ENCODE measurements around the gene APBA1.

APBA1 gene

DNA sequence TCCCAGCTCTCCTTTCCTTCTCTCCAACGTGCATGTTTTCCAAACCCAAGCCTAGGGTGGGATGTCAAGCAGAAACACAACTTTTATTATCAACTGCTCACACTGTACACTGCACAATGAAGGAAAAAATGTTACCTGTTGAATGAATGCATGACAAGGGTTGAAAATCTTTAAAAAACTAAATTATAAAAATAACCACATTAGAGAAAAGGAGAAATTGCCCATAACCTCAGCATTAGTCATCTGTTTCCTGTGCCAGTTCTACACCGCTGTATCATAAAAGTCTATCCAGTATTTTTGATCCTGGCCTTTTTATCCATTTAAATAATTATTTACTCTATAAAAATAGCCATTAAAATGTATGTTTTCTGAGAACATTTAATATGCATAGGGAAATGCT lies 101.1 kb downstream of the APBA1 start:
- TF ChIP-seq POLR2AphosphoS5 (IDR thresholded peaks at IDR 0.05; ENCODE audit: low read depth, low read length) (no peak), POLR2A (IDR thresholded peaks at IDR 0.05; ENCODE audit: low read depth, low read length) (no peak), TAF1 (IDR thresholded peaks at IDR 0.05; ENCODE audit: borderline replicate concordance, low read depth, low read length) (no peak)
- FAIRE-seq (no peak), DNase-seq (ENCODE audit: insufficient read length) (no peak)

DNA sequence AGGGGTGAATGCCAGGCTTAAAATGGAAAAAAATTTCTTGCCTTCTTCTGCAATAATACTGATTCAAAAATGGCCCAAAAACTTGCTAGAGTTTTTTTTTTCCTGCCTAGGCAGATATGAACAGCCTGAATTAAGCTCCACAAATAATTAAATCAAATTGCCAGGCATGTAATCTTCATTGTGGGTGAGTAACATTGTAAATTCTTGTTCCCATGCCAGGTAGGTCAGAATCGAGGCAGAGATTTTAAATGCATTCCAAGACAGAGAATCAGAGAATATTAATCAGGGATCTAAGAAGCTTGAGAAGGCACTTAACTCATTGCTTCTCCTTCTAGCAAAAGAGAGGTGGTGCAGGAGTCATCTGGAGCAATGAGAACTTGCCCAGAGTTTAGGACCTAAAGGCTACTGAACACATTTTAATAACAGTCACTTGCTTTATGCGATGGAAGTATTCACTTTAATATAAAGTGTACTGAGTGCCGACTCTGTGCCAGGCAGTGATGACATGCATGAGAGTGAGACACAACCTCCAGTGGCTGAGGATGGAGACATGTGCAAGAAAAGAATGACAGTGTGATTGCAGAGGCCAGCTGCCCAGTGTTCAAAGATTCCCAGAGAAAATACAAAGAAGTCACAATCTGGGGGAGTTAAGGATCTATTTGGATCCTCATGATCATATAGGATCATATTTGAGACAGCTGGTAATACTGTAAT lies 102.3 kb downstream of the APBA1 start:
- DNase-seq (ENCODE audit: insufficient read length) (no peak), FAIRE-seq (no peak)
- no peak for TF ChIP-seq POLR2A (IDR thresholded peaks at IDR 0.05; ENCODE audit: low read depth, low read length)
- no peak for TF ChIP-seq POLR2AphosphoS5 (IDR thresholded peaks at IDR 0.05; ENCODE audit: low read depth, low read length)
- no peak for TF ChIP-seq TAF1 (IDR thresholded peaks at IDR 0.05; ENCODE audit: borderline replicate concordance, low read depth, low read length)

DNA sequence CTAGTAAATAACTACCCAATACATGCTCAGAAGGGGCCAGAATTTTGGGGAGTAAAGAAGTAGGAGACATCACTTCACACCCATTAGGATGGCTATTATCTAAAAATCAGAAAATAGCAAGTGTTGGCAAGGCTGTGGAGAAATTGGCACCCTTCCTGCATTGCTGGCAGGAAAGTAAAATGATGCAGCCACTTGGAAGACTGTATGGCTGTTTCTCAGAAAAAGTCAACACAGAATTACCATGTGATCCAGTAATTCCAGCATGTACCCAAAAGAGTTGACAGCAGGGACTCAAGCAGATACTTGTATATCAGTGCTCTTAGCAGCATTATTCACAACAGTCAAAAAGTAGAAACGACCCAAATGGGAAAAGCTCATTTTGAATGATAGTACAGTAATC lies 107.6 kb downstream of the APBA1 start:
- no peak for TF ChIP-seq TAF1 (IDR thresholded peaks at IDR 0.05; ENCODE audit: borderline replicate concordance, low read depth, low read length)
- FAIRE-seq (no peak), DNase-seq (ENCODE audit: insufficient read length) (no peak)

DNA sequence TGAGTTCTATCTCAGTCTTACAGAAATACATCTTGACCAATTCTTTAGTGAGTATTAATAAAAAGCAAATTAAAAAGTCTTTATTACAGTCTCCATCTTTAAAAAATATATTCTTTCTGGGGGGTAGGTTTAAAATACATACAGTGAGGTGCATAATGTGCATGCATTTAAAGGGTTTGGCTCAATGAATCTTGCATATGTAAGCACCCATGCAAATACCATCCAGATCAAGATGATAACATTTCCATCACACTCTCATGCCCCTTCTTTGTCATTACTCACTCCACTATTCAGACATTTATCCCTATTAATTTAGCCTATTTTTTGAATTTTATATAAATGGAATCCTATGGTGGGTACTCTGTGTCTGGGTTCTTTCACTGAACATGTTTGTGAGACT lies 113.0 kb downstream of the APBA1 start:
- DNase-seq (ENCODE audit: insufficient read length): no peak
- TF ChIP-seq TAF1 (IDR thresholded peaks at IDR 0.05; ENCODE audit: borderline replicate concordance, low read depth, low read length) (no peak), POLR2A (IDR thresholded peaks at IDR 0.05; ENCODE audit: low read depth, low read length) (no peak), POLR2AphosphoS5 (IDR thresholded peaks at IDR 0.05; ENCODE audit: low read depth, low read length) (no peak)
- FAIRE-seq: no peak

DNA sequence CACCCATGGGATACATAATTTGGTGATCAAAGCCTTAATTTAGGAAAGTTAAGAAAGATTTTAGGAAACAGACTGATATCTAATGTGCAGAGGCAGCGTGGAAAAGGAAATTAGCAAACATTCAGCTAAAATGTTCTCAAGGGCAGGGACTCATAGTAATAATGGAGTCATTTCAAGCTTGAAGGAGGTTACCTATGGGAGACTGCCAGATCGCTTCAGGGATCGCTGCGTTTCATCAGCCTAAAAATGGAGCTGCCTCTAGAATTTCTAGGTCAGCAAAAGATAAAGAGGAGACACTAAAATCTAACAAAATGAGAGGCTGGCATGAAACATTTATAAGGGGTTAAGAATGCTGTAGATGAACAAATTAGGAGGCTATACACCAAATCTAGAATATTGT lies 115.5 kb downstream of the APBA1 start:
- FAIRE-seq (no peak), DNase-seq (ENCODE audit: insufficient read length) (no peak)
- TF ChIP-seq TAF1 (IDR thresholded peaks at IDR 0.05; ENCODE audit: borderline replicate concordance, low read depth, low read length): no peak
- no peak for TF ChIP-seq POLR2A (IDR thresholded peaks at IDR 0.05; ENCODE audit: low read depth, low read length)

DNA sequence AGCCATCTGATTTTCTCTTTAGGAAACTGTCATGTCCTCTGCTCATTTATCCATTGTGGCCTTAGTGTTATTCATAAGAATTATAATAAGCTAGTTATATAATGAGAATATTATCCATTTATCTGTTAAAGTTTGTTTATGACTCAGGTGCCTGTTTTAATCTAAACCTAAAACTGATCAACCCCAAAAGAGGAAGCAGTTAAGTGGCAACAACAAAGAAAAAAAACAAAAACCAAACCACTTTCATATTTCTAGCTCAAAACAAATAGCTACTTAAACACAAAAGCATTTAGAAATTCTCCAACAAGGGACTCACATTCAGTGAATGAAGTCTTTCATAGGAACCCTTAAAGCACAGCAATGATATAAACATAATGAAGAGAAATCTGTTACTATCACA lies 116.4 kb downstream of the APBA1 start:
- TF ChIP-seq TAF1 (IDR thresholded peaks at IDR 0.05; ENCODE audit: borderline replicate concordance, low read depth, low read length) (no peak), POLR2A (IDR thresholded peaks at IDR 0.05; ENCODE audit: low read depth, low read length) (no peak), POLR2AphosphoS5 (IDR thresholded peaks at IDR 0.05; ENCODE audit: low read depth, low read length) (no peak)
- FAIRE-seq (no peak), DNase-seq (ENCODE audit: insufficient read length) (no peak)

DNA sequence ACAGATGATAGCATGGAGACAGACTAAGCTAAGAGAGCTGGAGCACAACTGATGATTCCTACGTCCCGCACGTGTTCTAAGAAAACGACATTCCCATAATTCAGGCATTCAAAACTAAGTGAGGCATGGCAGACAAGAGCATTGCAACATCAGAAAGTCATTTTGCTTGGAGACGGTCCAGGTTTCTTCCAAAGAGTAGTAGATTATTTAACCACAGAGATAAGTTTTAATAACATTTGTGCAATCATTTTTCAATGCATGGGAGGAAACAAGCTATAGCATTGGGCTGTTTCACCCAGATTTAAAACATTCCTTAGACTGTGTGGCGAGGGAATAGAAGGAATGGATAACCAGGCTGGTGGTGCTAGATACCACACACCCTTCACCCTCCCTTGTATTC lies 117.2 kb downstream of the APBA1 start:
- FAIRE-seq: peak; percentile 33
- no peak for DNase-seq (ENCODE audit: insufficient read length)
- TF ChIP-seq POLR2AphosphoS5 (IDR thresholded peaks at IDR 0.05; ENCODE audit: low read depth, low read length): no peak
- no peak for TF ChIP-seq TAF1 (IDR thresholded peaks at IDR 0.05; ENCODE audit: borderline replicate concordance, low read depth, low read length)
- TF ChIP-seq POLR2A (IDR thresholded peaks at IDR 0.05; ENCODE audit: low read depth, low read length): no peak

DNA sequence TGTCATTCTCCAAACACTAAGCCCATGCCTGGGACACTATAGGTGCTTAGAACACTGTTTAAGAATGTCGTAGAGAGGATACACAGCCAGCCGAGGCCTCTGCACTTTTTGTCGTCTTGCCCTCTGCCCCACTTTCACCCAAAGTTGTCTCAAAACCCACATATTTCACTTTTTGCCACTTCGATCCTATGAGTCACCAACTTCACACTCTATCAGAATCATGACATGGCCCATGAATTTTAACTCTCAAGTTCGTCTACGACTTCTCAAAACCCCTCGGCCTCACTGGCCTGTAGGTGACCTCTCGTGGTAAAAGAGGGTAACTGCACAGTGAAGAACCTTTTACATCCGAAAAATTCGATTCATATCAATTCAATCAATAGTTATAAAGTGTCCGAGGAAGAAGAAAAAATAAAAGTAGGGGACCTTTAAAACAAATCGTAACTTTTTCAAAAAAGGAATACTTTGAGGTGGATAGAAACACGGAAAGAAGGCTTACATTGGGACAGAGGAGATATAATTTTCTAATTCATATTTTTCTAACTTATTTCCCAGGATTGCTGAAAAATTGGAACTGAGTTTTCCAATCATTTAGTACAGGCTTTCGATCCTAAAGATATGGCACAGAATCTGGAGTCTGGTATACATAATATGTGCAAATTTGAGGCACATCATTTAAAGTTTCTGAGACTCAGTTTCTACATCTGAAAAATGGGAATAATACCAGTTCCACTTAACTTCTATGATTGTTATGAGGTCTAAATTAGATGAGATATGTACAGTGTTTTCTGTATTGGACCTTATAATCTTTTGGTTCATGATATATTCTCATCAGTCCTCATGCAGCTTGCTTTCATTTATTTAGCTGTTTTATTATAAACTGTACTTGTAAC lies 122.6 kb downstream of the APBA1 start:
- FAIRE-seq: peak; percentile 17
- TF ChIP-seq POLR2AphosphoS5 (IDR thresholded peaks at IDR 0.05; ENCODE audit: low read depth, low read length): no peak
- TF ChIP-seq POLR2A (IDR thresholded peaks at IDR 0.05; ENCODE audit: low read depth, low read length): no peak
- TF ChIP-seq TAF1 (IDR thresholded peaks at IDR 0.05; ENCODE audit: borderline replicate concordance, low read depth, low read length): no peak
- peak; percentile 19 for DNase-seq (ENCODE audit: insufficient read length)

DNA sequence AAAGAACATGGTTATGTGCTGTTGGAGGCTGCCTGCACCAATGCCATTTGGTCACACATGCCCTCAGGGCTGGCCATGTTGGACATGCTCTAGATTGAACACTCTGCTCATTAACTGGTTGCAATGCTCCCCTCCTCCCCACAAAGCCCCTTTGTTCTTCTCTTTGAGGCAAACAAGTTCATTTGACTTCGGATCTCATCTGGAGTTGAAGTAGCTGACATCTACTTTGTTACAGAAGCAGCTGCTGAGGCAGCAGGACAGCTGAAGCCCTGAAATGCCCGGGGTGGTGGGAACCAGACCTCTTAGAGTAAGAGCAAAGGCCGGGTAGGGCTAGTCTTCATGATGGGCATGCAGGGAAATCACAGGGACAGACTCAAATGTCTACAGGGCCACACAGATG lies 123.5 kb downstream of the APBA1 start:
- TF ChIP-seq POLR2A (IDR thresholded peaks at IDR 0.05; ENCODE audit: low read depth, low read length) (no peak), TAF1 (IDR thresholded peaks at IDR 0.05; ENCODE audit: borderline replicate concordance, low read depth, low read length) (no peak), POLR2AphosphoS5 (IDR thresholded peaks at IDR 0.05; ENCODE audit: low read depth, low read length) (no peak)
- DNase-seq (ENCODE audit: insufficient read length): no peak
- FAIRE-seq: no peak

DNA sequence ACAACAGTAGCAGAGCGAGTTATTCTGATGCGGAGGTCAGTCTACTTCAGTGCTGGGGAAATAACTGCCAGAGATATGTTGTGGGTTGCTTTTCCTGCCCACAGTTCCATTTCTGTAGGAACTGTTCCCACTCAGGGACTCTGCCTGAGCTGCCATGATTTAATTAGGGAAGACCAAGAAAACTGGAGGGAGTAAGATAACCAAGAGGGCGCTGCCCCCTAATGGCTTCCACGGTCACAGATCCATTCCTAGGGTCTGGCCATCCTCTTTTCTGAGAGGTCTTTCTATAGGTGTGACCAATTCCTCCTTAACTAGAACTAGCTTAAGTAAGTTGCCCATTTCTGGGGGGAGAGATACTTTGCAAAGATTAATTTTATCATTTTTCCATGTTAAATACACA lies 125.9 kb downstream of the APBA1 start:
- TF ChIP-seq TAF1 (IDR thresholded peaks at IDR 0.05; ENCODE audit: borderline replicate concordance, low read depth, low read length) (no peak), POLR2A (IDR thresholded peaks at IDR 0.05; ENCODE audit: low read depth, low read length) (no peak), POLR2AphosphoS5 (IDR thresholded peaks at IDR 0.05; ENCODE audit: low read depth, low read length) (no peak)
- FAIRE-seq: no peak

DNA sequence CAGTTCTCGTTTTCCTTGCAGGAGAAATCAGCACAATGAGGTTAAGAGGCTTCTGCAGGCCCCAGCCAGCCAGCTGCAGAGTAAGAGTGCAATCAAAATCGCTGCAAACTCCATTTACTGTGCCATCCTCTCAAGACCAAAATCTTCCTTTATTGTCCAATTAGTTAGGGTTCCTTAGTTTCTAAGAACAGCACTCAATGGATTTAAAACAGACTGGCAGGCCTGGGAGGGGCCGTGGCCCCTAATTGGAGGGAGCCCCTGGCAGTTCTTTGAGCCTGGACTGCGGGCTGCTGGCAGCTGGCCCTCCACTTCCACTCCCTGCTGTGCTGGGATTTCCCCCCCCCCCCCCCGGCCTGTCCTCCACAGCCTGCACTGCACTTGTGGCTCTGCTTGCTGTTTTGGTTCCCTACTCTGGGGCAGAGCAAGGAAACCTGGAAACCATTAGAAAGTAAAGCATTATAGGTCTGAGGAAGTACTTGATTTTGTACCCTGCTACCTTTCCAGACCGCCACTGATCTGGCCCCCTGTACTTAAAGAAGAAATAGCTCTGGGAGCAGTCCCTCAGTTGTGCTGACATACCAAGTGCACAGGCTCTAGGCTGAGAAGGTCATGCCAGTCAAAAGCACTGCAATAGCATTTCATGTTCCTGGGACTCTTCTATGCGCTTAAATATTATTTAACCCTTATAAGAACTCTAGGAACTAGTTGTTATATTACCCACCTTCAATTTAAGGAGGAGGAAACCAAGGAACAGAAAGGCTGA lies 129.0 kb downstream of the APBA1 start:
- no peak for FAIRE-seq
- no peak for TF ChIP-seq POLR2AphosphoS5 (IDR thresholded peaks at IDR 0.05; ENCODE audit: low read depth, low read length)
- no peak for TF ChIP-seq POLR2A (IDR thresholded peaks at IDR 0.05; ENCODE audit: low read depth, low read length)
- TF ChIP-seq TAF1 (IDR thresholded peaks at IDR 0.05; ENCODE audit: borderline replicate concordance, low read depth, low read length): no peak
- DNase-seq (ENCODE audit: insufficient read length): no peak

More for the DNA sequence above, 125.9 kb downstream of the APBA1 start:
- no peak for DNase-seq (ENCODE audit: insufficient read length)
